CD8-positive, alpha-beta memory T cell (primary cell): ENCODE results near the gene CENPT. TPM values are rescaled to one million over a fixed set of nuclear protein-coding genes. Genes with fewer than 3 reads are reported as not detected.

Experiments
- polyA plus RNA-seq: library from polyadenylated mRNA; unstranded; fragments of 300-500 nt; fragmentation: Illumina TruSeq; gene quantifications from one replicate; pipeline ENCODE4 v1.2.3, GENCODE V29; 2021
- total RNA-seq, 2 experiments: library from RNA; stranded (reverse); gene quantifications; one replicate each; pipeline ENCODE4 v1.2.3, GENCODE V29; 2021

CENPT gene
- total and polyA plus RNA-seq, 3 experiments from 2014 or later: 14.3 to 58.6 (median 56.5) TPM

Other genes with a start within 250 kb of the CENPT start
- gene CARMIL2, start 202.5 kb downstream of the CENPT start, total RNA-seq: 100 to 1,000 TPM; 124 to 139 TPM
- gene CARMIL2, start 202.5 kb downstream of the CENPT start, polyA plus RNA-seq: 24.5 TPM
- 10 to 100 TPM; 79.1 to 81.7 TPM for gene ACD, start 187.4 kb downstream of the CENPT start, total RNA-seq
- gene ACD, start 187.4 kb downstream of the CENPT start, polyA plus RNA-seq: 55.6 TPM
- 10 to 100 TPM; 16.7 to 18.3 TPM for gene PARD6A, start 186.7 kb downstream of the CENPT start, total RNA-seq
- gene PARD6A, start 186.7 kb downstream of the CENPT start, polyA plus RNA-seq: 14.7 TPM
- gene ENKD1, start 180.9 kb downstream of the CENPT start, total RNA-seq: 10 to 100 TPM; 15.1 to 15.6 TPM
- 1.7 TPM for gene ENKD1, start 180.9 kb downstream of the CENPT start, polyA plus RNA-seq
- 1 to 10 TPM in 1 of 2 experiments, under 1 TPM in 1; 0.79 to 1.9 TPM for gene C16orf86, start 180.9 kb downstream of the CENPT start, total RNA-seq
- 2.7 TPM for gene C16orf86, start 180.9 kb downstream of the CENPT start, polyA plus RNA-seq
- 10 to 100 TPM; 21.3 to 23.7 TPM for gene GFOD2, start 128.4 kb downstream of the CENPT start, total RNA-seq
- gene GFOD2, start 128.4 kb downstream of the CENPT start, polyA plus RNA-seq: 11.2 TPM
- gene RANBP10, start 41.1 kb downstream of the CENPT start, total RNA-seq: 10 to 100 TPM; 18.9 to 20.0 TPM
- 11.1 TPM for gene RANBP10, start 41.1 kb downstream of the CENPT start, polyA plus RNA-seq
- gene TSNAXIP1, start 40.8 kb downstream of the CENPT start, total RNA-seq: 1 to 10 TPM; 1.2 to 1.5 TPM
- 0.13 TPM for gene TSNAXIP1, start 40.8 kb downstream of the CENPT start, polyA plus RNA-seq
- gene THAP11, start 5.4 kb downstream of the CENPT start, total RNA-seq: 10 to 100 TPM; 52.6 to 55.1 TPM
- gene THAP11, start 5.4 kb downstream of the CENPT start, polyA plus RNA-seq: 153 TPM
- gene NUTF2, start 760 bp downstream of the CENPT start, total RNA-seq: 100 to 1,000 TPM; 181 TPM
- gene NUTF2, start 760 bp downstream of the CENPT start, polyA plus RNA-seq: 129 TPM
- gene EDC4, start 25.4 kb upstream of the CENPT start, total RNA-seq: 100 to 1,000 TPM; 105 to 108 TPM
- gene EDC4, start 25.4 kb upstream of the CENPT start, polyA plus RNA-seq: 30.1 TPM
- gene NRN1L, start 37.2 kb upstream of the CENPT start, total RNA-seq: under 1 TPM in 1 of 2 experiments, not detected in 1; 0.97 TPM
- 0.83 TPM for gene NRN1L, start 37.2 kb upstream of the CENPT start, polyA plus RNA-seq
- 10 to 100 TPM; 13.6 to 14.5 TPM for gene PSKH1, start 45.6 kb upstream of the CENPT start, total RNA-seq
- 27.0 TPM for gene PSKH1, start 45.6 kb upstream of the CENPT start, polyA plus RNA-seq
- gene CTRL, start 84.2 kb upstream of the CENPT start, total RNA-seq: 1 to 10 TPM; 4.1 to 4.9 TPM
- 1.5 TPM for gene CTRL, start 84.2 kb upstream of the CENPT start, polyA plus RNA-seq
- 100 to 1,000 TPM; 176 to 189 TPM for gene PSMB10, start 89.2 kb upstream of the CENPT start, total RNA-seq
- gene PSMB10, start 89.2 kb upstream of the CENPT start, polyA plus RNA-seq: 518 TPM
- 10 to 100 TPM; 12.7 to 12.8 TPM for gene LCAT, start 96.4 kb upstream of the CENPT start, total RNA-seq
- 0.74 TPM for gene LCAT, start 96.4 kb upstream of the CENPT start, polyA plus RNA-seq
- gene SLC12A4, start 120.9 kb upstream of the CENPT start, total RNA-seq: 10 to 100 TPM; 30.6 to 34.1 TPM
- gene SLC12A4, start 120.9 kb upstream of the CENPT start, polyA plus RNA-seq: 5.1 TPM
- gene DPEP3, start 132.8 kb upstream of the CENPT start, total RNA-seq: under 1 TPM; 0.18 TPM
- gene DPEP3, start 132.8 kb upstream of the CENPT start, polyA plus RNA-seq: 0.10 TPM
- 1 to 10 TPM; 6.2 to 6.4 TPM for gene DPEP2, start 151.8 kb upstream of the CENPT start, total RNA-seq
- 34.0 TPM for gene DPEP2, start 151.8 kb upstream of the CENPT start, polyA plus RNA-seq
- gene DPEP2NB, start 168.2 kb upstream of the CENPT start, total RNA-seq: not detected
- gene DPEP2NB, start 168.2 kb upstream of the CENPT start, polyA plus RNA-seq: not detected
- gene DDX28, start 175.5 kb upstream of the CENPT start, total RNA-seq: 10 to 100 TPM; 28.3 to 29.2 TPM
- 31.5 TPM for gene DDX28, start 175.5 kb upstream of the CENPT start, polyA plus RNA-seq
- 10 to 100 TPM; 31.3 to 32.2 TPM for gene DUS2, start 175.6 kb upstream of the CENPT start, total RNA-seq
- gene DUS2, start 175.6 kb upstream of the CENPT start, polyA plus RNA-seq: 15.3 TPM
- 10 to 100 TPM; 91.1 to 95.9 TPM for gene NFATC3, start 237.7 kb upstream of the CENPT start, total RNA-seq
- gene NFATC3, start 237.7 kb upstream of the CENPT start, polyA plus RNA-seq: 120 TPM